GM10248 (cell line): Measurements from ENCODE around the gene ECEL1.
"Not testable (repeated sequence)": the region's sequence is repeated elsewhere in the genome, so short reads cannot be mapped to it uniquely, and the experiment has no call there.

ENCODE experiments used
- CTCF ChIA-PET: fragments of 300-600 bp; sonication (Branson Sonifier 250); formaldehyde crosslinking; extraction: SDS; loops from one replicate; lab custom pipeline; 2021; ENCODE audit warnings: antibody characterized with exemption; lab: Yijun Ruan, JAX
- POLR2A ChIA-PET: fragments of 350-650 bp; sonication (Branson Sonifier 250); formaldehyde crosslinking; extraction: SDS; loops from one replicate; lab custom pipeline; 2020; ENCODE audit warnings: antibody characterized with exemption; lab: Yijun Ruan, JAX
- DNase-seq: peaks from one replicate; pipeline ENCODE4 v3.0.0; 2012; ENCODE audit errors: extremely low spot score
- CTCF ChIP-seq: IDR thresholded peaks from 2 replicates; pipeline ENCODE4 v1.5.1; 2012; ENCODE audit warnings: mild to moderate bottlenecking, low read depth; ENCODE audit errors: extremely low read depth, missing control alignments, control extremely low read depth

Gene ECEL1, protein sequence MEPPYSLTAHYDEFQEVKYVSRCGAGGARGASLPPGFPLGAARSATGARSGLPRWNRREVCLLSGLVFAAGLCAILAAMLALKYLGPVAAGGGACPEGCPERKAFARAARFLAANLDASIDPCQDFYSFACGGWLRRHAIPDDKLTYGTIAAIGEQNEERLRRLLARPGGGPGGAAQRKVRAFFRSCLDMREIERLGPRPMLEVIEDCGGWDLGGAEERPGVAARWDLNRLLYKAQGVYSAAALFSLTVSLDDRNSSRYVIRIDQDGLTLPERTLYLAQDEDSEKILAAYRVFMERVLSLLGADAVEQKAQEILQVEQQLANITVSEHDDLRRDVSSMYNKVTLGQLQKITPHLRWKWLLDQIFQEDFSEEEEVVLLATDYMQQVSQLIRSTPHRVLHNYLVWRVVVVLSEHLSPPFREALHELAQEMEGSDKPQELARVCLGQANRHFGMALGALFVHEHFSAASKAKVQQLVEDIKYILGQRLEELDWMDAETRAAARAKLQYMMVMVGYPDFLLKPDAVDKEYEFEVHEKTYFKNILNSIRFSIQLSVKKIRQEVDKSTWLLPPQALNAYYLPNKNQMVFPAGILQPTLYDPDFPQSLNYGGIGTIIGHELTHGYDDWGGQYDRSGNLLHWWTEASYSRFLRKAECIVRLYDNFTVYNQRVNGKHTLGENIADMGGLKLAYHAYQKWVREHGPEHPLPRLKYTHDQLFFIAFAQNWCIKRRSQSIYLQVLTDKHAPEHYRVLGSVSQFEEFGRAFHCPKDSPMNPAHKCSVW

GRCh38 chr2:232487385-232488096 lies at the start of gene ECEL1:
TSS of gene ECEL1 (minus strand) at chr2:232487834. CDS start at chr2:232486653, 1,181 bp downstream.
- no peak for TF ChIP-seq CTCF
- POLR2A ChIA-PET = no interaction called here
- DNase-seq = no peak
- CTCF ChIA-PET = no interaction called here

GRCh38 chr2:232537079-232537478 lies 49.4 kb upstream of the ECEL1 start:
- ChIA-PET CTCF (interaction anchor here (1.0 to 1.2 kb wide), 2 partner anchors 14 to 15 kb away, joined by 3 to 4 read pairs; no protein-coding TSS in a partner anchor), POLR2A (no interaction called here)
- TF ChIP-seq CTCF = peak; percentile 24
- no peak for DNase-seq

DNA sequence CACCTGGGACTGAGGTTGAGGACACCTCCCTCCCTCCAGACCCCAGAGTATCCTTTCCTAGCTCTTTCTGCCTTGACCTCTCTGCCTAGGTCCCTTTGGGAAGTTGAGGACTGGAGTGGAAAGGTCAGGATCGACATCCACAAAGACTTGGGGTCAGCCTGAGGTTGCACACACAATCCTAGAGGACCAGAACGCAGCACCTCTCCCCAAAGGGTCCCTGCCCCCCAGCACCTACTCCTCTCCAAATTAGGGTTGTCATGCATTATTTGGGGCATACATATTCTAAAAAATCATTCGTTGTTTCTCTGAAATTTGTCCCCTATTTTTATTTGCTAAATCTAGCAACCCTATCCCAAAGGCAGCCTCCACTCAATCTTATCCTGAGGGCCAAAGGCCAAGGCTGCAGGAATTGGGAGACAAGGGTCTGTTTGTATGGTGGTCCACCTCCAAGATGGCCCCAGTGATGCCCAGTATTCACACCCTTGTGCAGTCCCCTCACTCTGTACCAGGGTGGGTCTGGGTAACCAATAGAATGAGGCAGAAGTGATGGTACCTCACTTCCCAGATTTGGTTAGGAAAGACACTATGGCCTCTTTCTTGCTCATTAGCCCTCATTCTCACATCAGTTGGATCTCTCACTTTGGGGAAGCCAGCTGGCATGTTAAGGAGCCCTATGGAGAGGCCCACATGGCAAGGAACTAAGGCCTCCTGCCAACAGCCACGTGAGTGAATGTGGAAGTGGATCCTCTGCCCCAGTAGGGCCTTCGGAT lies 48.3 kb upstream of the ECEL1 start:
- DNase-seq = no peak
- TF ChIP-seq CTCF = no peak
- ChIA-PET CTCF (interaction anchor here (1.3 kb wide), 1 partner anchor 13 kb away, joined by 3 read pairs; no protein-coding TSS in a partner anchor), POLR2A (no interaction called here)

DNA sequence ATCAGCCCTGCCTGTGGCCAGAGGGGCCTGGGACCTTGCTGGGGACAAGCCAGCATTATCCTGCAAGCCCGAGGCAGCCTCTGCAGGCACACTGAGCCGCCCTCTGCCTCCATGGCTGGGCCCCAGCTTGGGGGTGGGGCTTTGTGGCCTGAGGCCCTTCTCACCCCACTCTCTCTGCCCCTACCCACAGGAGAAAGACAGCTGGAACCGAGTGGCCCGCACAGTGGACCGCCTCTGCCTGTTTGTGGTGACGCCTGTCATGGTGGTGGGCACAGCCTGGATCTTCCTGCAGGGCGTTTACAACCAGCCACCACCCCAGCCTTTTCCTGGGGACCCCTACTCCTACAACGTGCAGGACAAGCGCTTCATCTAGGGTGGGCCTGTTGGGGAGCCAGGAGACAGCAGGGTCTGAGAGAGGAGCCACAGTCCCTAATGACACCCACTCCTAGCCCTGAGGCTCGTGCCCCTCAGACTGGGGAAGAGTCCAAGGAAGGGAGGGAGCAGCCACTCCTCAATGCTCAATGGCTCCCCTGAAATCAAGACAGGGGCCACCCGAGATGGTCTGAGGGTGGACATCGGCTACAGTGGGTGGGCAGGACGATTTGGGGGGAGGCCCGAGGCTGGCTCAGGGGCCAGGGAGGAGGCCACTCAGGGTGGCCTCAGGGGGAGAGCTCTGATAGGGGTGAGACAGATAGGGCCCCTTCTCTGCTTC lies 47.5 kb upstream of the ECEL1 start:
- CTCF ChIA-PET = interaction anchor here (1.3 kb wide), 1 partner anchor 12 kb away, joined by 3 read pairs; no protein-coding TSS in a partner anchor
- POLR2A ChIA-PET = no interaction called here
- no peak for DNase-seq
- no peak for TF ChIP-seq CTCF

DNA sequence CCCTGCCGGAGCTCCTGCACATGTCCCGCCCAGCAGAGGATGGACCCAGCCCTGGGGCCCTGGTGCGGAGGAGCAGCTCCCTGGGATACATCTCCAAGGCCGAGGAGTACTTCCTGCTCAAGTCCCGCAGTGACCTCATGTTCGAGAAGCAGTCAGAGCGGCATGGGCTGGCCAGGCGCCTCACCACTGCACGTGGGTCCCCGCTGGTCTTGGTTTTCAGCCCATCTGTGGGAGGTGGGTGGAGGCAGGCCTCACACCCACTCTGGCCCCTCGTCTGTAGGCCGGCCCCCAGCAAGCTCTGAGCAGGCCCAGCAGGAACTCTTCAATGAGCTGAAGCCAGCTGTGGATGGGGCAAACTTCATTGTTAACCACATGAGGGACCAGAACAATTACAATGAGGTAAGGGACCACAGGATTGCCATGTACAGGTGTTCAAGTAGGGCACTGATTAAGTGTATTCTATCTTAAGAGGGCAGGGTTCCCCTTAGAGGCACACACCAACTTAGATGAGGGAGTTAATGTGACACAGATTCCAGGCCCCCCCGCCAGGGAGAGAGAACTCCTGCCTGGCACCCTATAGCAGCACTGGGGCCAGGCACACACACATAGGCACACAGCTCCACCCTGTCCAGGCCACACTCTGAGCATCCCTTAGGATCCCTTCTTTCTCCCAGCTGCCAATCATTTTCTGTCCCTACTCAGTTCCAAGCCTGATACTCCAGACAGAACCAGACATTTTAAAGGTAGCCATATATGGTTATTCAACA lies 46.5 kb upstream of the ECEL1 start:
- ChIA-PET CTCF (interaction anchor here (1.2 kb wide), 1 partner anchor 12 kb away, joined by 3 read pairs; no protein-coding TSS in a partner anchor), POLR2A (no interaction called here)
- DNase-seq = no peak
- no peak for TF ChIP-seq CTCF

DNA sequence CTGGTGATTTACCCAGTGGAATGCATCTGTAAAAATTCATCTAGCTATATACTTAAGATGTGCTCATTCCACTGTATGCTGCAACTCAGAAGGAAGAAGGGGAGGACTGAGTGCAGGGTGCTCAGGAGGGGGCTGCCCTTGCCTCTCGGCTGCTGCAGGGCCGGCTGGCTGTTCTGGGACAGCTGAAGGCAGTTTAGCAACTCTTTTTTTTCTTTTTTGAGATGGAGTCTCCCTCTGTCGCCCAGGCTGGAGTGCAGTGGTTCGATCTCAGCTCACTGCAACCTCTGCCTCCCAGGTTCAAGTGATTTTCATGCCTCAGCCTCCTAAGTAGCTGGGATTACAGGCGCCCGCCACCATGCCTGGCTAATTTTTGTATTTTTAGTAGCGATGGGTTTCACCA lies 45.2 kb upstream of the ECEL1 start:
- POLR2A ChIA-PET, CTCF ChIA-PET, DNase-seq: not testable (repeated sequence)
